PFSK-1 (cell line): ENCODE measurements around the gene PRDM16.

ENCODE experiments used
- FOXP2 ChIP-seq: optimal IDR thresholded peaks from 2 replicates; pipeline ENCODE3; 2011; ENCODE audit warnings: borderline replicate concordance, control low read depth, inconsistent platforms; ENCODE audit not compliant: insufficient read depth; ENCODE audit errors: extremely low read length, extremely low read depth
- POLR2AphosphoS5 ChIP-seq: IDR thresholded peaks from 2 replicates; pipeline ENCODE4 v1.6.1; 2012; ENCODE audit warnings: low read depth, mild to moderate bottlenecking, control low read depth, low read length, moderate library complexity
- REST ChIP-seq, 2 experiments: IDR thresholded peaks; 2 replicates each; pipeline versions ENCODE4 v1.6.1 to v1.8.0; 2011 to 2012; ENCODE audit warnings: low read depth in 2 of 2, low read length in 2 of 2, control low read depth in 1 of 2, inconsistent platforms in 1 of 2, mild to moderate bottlenecking in 1 of 2, moderate library complexity in 1 of 2; ENCODE audit not compliant: insufficient read depth in 1 of 2
- SIN3A ChIP-seq: IDR thresholded peaks from 2 replicates; pipeline ENCODE4 v1.6.1; 2012; ENCODE audit warnings: mild to moderate bottlenecking, low read length, moderate library complexity, borderline replicate concordance; ENCODE audit not compliant: insufficient read depth
- TAF1 ChIP-seq: IDR thresholded peaks from 2 replicates; pipeline ENCODE4 v1.6.1; 2012; ENCODE audit warnings: low read length, control low read depth, borderline replicate concordance; ENCODE audit not compliant: insufficient read depth

PRDM16 gene

GRCh38 chr1:3227893-3228292, 158.9 kb downstream of the PRDM16 start:
- TF ChIP-seq POLR2AphosphoS5 (no peak), FOXP2 (no peak), SIN3A (no peak), REST (IDR thresholded peaks at IDR 0.05; ENCODE audit: insufficient read depth in 1 of 2, low read depth in 2 of 2, low read length in 2 of 2) (no peak), TAF1 (no peak)

GRCh38 chr1:3229081-3229725, 160.2 kb downstream of the PRDM16 start:
- TF ChIP-seq REST (IDR thresholded peaks at IDR 0.05; ENCODE audit: insufficient read depth in 1 of 2, low read depth in 2 of 2, low read length in 2 of 2): no peak

GRCh38 chr1:3230553-3230952, 161.6 kb downstream of the PRDM16 start:
- TF ChIP-seq FOXP2 (no peak), TAF1 (no peak), POLR2AphosphoS5 (no peak), REST (IDR thresholded peaks at IDR 0.05; ENCODE audit: insufficient read depth in 1 of 2, low read depth in 2 of 2, low read length in 2 of 2) (no peak), SIN3A (no peak)

- TF ChIP-seq FOXP2 (no peak), TAF1 (no peak), POLR2AphosphoS5 (no peak), REST (IDR thresholded peaks at IDR 0.05; ENCODE audit: insufficient read depth in 1 of 2, low read depth in 2 of 2, low read length in 2 of 2) (no peak), SIN3A (no peak)
These were observed 162.2 kb downstream of the PRDM16 start for GRCh38 chr1:3231245-3231644.

- TF ChIP-seq FOXP2: no peak
- no peak for TF ChIP-seq POLR2AphosphoS5
- TF ChIP-seq TAF1: no peak
- no peak for TF ChIP-seq SIN3A
- TF ChIP-seq REST (IDR thresholded peaks at IDR 0.05; ENCODE audit: insufficient read depth in 1 of 2, low read depth in 2 of 2, low read length in 2 of 2): no peak
These were observed 162.8 kb downstream of the PRDM16 start for GRCh38 chr1:3231826-3232225.
